Measurements from ENCODE around the gene TMEM256. TPM values are rescaled to one million over a fixed set of nuclear protein-coding genes. Genes with fewer than 3 reads are reported as not detected.

Gene TMEM256
- 80.3 TPM for total RNA-seq

- DNase-seq (ENCODE audit: low spot score in 2 of 2) = peak; percentile 94
- peak; percentile 95 for FAIRE-seq
These were observed at the start of gene TMEM256 for GRCh38 chr17:7403977-7404736. TMEM256 (minus strand) TSS chr17:7404097; CDS start chr17:7404084, 13 bp downstream.

DNA sequence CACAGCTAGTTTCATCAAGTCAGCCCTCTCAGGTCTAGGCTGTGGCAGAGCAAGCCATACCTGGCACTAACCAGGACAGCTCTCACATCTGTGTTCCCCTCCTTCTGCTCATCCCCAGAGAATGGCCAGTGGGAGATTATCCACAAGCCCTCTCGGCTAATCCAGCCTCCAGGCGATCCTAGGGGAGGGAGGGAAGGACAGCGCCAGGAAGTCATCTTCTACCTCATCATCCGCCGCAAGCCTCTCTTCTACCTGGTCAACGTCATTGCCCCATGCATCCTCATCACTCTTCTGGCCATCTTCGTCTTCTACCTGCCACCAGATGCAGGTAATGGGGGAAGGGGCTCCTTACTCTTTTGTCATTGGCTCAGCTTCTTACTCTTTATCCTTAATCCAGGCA is 44.6 kb upstream of the TMEM256 start:
- FAIRE-seq (no peak), DNase-seq (ENCODE audit: low spot score in 2 of 2) (no peak)

GRCh38 chr17:7445619-7445968 is 41.7 kb upstream of the TMEM256 start:
- FAIRE-seq (no peak), DNase-seq (ENCODE audit: low spot score in 2 of 2) (no peak)

- peak; percentile 81 to 85 for DNase-seq (ENCODE audit: low spot score in 2 of 2)
- no peak for FAIRE-seq
These were observed 41.1 kb upstream of the TMEM256 start, which contains the start of gene CHRNB1 for GRCh38 chr17:7444682-7445618. CHRNB1 (plus strand) TSS chr17:7445061; CDS start chr17:7445128, 67 bp downstream.

- DNase-seq (ENCODE audit: low spot score in 2 of 2) (no peak), FAIRE-seq (no peak)
These were observed 39.9 kb upstream of the TMEM256 start for GRCh38 chr17:7443499-7444485.

- no peak for FAIRE-seq
- DNase-seq (ENCODE audit: low spot score in 2 of 2) = no peak
These were observed 38.2 kb upstream of the TMEM256 start for GRCh38 chr17:7442142-7442541.

GRCh38 chr17:7441266-7441665 is 37.4 kb upstream of the TMEM256 start:
- no peak for DNase-seq (ENCODE audit: low spot score in 2 of 2)
- no peak for FAIRE-seq

GRCh38 chr17:7440834-7441195 is 36.9 kb upstream of the TMEM256 start:
- DNase-seq (ENCODE audit: low spot score in 2 of 2) (no peak), FAIRE-seq (no peak)

- DNase-seq (ENCODE audit: low spot score in 2 of 2) = no peak
These were observed 36.4 kb upstream of the TMEM256 start for GRCh38 chr17:7440113-7440833.

DNA sequence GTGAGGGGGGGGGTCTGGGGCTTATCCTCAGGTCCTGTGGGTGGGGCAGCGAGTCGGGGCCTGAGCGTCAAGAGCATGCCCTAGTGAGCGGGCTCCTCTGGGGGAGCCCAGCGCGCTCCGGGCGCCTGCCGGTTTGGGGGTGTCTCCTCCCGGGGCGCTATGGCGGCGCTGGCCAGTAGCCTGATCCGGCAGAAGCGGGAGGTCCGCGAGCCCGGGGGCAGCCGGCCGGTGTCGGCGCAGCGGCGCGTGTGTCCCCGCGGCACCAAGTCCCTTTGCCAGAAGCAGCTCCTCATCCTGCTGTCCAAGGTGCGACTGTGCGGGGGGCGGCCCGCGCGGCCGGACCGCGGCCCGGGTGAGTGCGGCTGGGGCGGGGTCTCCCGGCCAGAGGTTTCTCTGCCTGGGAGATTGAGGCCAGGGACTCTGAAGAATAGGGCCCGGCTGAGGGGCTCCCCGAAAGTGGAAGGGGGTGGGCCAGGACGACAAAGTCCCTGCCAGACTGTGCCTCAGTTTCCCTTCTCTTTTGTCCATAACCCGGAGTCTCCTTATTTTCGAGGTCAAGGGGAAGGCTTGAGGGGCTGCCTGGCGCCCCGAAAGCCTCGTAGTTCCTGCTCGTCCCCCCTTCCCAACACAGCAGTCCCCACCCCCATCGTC is 35.7 kb upstream of the TMEM256 start, which contains the start of gene FGF11:
Gene FGF11, plus strand, starts transcription at position 51 of the 651 bp plus-strand sequence. Its CDS starts 109 bp downstream, at position 160.
- DNase-seq (ENCODE audit: low spot score in 2 of 2) (no peak), FAIRE-seq (no peak)

More at GRCh38 chr17:7440113-7440833, 36.4 kb upstream of the TMEM256 start:
- FAIRE-seq = no peak

DNA sequence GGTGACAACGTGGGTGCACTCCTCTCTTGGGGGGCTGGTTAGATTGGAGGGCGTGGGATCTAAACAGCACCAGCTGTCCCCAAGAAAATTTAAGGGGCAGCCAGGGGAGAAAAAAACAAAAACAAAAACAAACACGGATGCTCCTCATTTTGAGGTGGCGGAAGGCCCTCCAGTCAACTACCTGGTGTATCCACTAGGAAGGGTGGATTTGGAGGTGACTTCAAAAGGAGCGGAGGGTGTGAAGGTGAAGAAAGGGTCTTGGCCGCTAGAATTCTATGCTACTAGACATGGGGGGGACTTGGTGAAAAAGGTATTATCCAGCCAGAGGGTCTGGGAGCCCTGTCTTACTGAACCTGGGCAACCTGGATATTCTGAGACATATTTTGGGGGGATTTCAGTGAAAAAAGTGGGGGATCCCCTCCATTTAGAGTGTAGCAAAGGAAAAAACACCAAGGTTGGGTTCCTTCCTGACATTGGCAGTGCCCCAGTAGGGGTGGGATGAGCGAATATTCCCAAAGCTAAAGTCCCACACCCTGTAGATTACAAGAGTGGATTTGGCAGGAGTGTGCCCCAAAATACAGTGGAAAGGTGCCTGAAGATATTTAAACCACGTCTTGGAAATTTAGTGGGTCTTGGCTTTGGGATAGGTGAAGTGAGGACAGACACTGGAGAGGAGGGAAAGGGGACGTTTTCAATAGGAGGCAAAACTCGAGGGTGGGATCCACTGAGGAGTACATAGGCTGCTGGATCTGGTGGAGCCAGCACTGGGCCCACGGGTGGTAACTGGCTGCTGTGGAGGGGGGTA is 35.0 kb upstream of the TMEM256 start:
- DNase-seq (ENCODE audit: low spot score in 2 of 2) = no peak
- FAIRE-seq = no peak

- no peak for FAIRE-seq
- peak; percentile 59 to 63 for DNase-seq (ENCODE audit: low spot score in 2 of 2)
These were observed 34.2 kb upstream of the TMEM256 start for GRCh38 chr17:7437950-7438614.

GRCh38 chr17:7437369-7437863 is 33.5 kb upstream of the TMEM256 start:
- DNase-seq (ENCODE audit: low spot score in 2 of 2) (no peak), FAIRE-seq (no peak)

DNA sequence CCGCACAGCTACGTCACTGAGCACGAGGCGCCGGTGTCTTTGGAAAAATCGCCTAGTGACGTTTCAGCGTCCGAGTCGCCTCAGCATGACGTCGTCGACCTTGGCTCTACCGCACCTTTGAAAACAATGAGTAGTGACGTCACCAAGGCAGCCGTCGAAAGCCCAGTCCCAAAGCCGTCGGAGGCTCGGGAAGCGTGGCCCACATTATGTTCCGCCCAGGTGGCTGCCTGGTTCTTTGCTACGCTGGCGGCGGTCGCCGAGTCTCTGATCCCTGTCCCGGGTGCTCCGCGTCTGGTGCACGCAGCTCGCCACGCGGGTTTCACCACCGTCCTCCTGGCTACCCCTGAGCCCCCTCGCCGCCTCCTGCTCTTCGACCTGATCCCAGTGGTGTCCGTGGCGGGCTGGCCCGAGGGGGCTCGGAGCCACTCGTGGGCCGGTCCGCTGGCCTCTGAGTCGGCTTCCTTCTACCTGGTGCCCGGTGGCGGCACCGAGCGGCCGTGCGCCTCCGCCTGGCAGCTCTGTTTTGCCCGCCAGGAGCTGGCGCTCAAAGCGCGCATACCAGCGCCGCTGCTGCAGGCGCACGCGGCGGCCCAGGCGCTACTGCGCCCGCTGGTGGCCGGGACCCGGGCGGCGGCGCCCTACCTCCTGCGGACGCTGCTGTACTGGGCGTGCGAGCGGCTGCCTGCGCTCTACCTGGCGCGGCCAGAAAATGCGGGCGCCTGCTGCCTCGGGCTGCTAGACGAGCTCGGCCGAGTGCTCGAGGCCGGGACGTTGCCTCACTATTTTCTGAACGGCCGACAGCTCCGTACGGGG is 32.9 kb upstream of the TMEM256 start:
- peak; percentile 87 to 88 for DNase-seq (ENCODE audit: low spot score in 2 of 2)
- no peak for FAIRE-seq

DNA sequence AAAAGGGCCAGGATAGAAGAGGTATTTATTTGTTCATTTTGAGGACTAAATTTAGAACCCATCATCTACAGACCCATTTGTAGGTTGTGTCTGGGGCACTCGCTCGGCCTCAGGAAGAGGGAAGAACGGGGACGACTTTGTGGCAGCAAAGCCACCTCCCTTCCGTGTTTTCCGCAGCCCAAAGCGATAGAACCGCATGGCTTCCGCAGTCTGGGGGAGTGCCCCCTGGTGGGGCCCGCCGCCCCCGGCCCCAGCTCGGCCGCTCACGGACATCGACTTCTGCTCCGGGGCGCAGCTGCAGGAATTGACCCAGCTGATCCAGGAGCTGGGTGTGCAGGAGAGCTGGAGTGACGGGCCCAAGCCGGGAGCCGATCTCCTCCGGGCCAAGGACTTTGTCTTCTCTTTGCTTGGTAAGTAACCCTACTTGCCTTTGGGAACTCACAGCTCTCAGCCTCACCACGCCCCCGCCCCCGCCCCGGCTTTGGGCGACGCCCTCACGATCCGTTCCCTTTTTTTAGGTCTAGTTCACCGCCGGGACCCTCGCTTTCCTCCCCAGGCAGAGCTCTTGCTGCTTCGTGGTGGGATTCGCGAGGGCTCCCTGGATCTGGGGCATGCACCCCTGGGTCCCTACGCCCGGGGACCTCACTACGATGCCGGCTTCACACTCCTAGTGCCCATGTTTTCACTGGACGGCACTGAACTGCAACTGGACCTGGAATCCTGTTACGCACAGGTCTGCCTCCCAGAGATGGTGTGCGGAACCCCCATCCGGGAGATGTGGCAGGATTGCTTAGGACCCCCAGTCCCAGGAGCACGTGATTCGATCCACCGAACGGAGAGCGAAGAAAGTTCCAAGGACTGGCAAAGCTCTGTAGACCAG is 32.0 kb upstream of the TMEM256 start:
- DNase-seq (ENCODE audit: low spot score in 2 of 2) = no peak
- no peak for FAIRE-seq

- no peak for FAIRE-seq
- DNase-seq (ENCODE audit: low spot score in 2 of 2) = no peak
These were observed 28.4 kb upstream of the TMEM256 start for GRCh38 chr17:7432296-7432695.
